Adrenal gland (tissue), 12 donors: ENCODE measurements around the gene ERBB4. TPM values are rescaled to one million over a fixed set of nuclear protein-coding genes. Genes with fewer than 3 reads are reported as not detected.

Source experiments
- DNase-seq, 7 donors: peaks; one replicate each; pipeline ENCODE4 v3.0.0-alpha.2; 2019 to 2020
- H3K27ac ChIP-seq, 5 donors: fragments of 200-600 bp; sonication (generic) in 4 of 5; 1 replicate in 3 of 5; 2 replicates in 2 of 5; pipeline versions ENCODE4 v1.5.1 to v1.8.0; 2016 to 2020; ENCODE audit warnings: mild to moderate bottlenecking in 1 of 5
- H3K27me3 ChIP-seq: fragments of 200-600 bp; 2 replicates; pipeline ENCODE4 v1.8.0; 2021
- H3K36me3 ChIP-seq, 2 donors: fragments of 200-600 bp; replicated peaks in 1 of 2; 1 replicate in 1 of 2; 2 replicates in 1 of 2; pipeline versions ENCODE4 v1.5.1 to v1.8.0; 2018 to 2022
- H3K4me1 ChIP-seq, 2 donors: fragments of 200-600 bp; replicated peaks in 1 of 2; 1 replicate in 1 of 2; 2 replicates in 1 of 2; pipeline versions ENCODE4 v1.5.1 to v1.8.0; 2018 to 2021
- H3K4me3 ChIP-seq, 4 donors: fragments of 200-600 bp; sonication (generic) in 3 of 4; one replicate each; pipeline ENCODE4 v1.5.1; 2016 to 2018
- H3K9me3 ChIP-seq, 3 donors: fragments of 200-600 bp; sonication (generic) in 1 of 3; replicated peaks in 1 of 3; 1 replicate in 2 of 3; 2 replicates in 1 of 3; pipeline versions ENCODE4 v1.5.1 to v1.8.0; 2016 to 2021
- POLR2A ChIP-seq, 2 donors: fragments of 450-650 bp; IDR thresholded peaks; one replicate each; pipeline ENCODE4 v1.6.1; 2017; ENCODE audit warnings: antibody characterized with exemption in 2 of 2, mild to moderate bottlenecking in 2 of 2, moderate library complexity in 1 of 2
- WGBS, 4 donors: extraction: QIAGEN DNeasy Blood & Tissue Kit in 2 of 4; methylation state at CpG; one replicate each; pipeline versions ENCODE4 v1.1.5 to v1.1.7; 2013 to 2017; 5-methylcytosine and 5-hydroxymethylcytosine counted together
- intact Hi-C, 2 donors: fragments of 100-400 bp; cut with DNase I; formaldehyde crosslinking; loops; one replicate each; pipeline versions ENCODE4 v1.14.1 to v1.15.0; 2022 to 2023
- polyA plus RNA-seq, 3 donors: library from polyadenylated mRNA; stranded (reverse); fragments of 200-250 nt in 2 of 3; fragments of 350-450 nt in 1 of 3; fragmentation: Illumina TruSeq in 1 of 3; extraction: RNeasy Lipid Tissue Mini Kit (QIAGEN cat#74804) in 1 of 3; gene quantifications; one replicate each; pipeline ENCODE4 v1.2.3, GENCODE V29; 2013 to 2014
- total RNA-seq, 9 donors: library from RNA; depleted of rRNA in 4 of 9; stranded (reverse); fragments of >200 nt in 4 of 9; fragments of 120-200 nt in 1 of 9; fragmentation: NEBNext Ultra II Directional in 1 of 9; extraction: Animal tissue kit (Norgen Biotek cat#: 25700) in 1 of 9; gene quantifications; one replicate each; pipeline versions ENCODE4 v1.1.0 to v1.2.4, GENCODE V29; 2013 to 2023
- TF ChIP-seq, protein P1 (sequence below), 6 experiments: fragments of 450-650 bp in 4 of 6; fragments of 200-600 bp in 2 of 6; sonication (generic) in 1 of 6; IDR thresholded peaks; 1 replicate in 5 of 6; 2 replicates in 1 of 6; pipeline versions ENCODE4 v1.5.1 to v1.8.0; 2016 to 2021; ENCODE audit warnings: antibody characterized with exemption in 6 of 6, mild to moderate bottlenecking in 2 of 6, moderate library complexity in 1 of 6
- donor health status: healthy with polysubstance abuse.
- donor health status: Bipolar disorder and iron deficiency.
- donor health status: DM: yes; HTN: yes; CAD: no.
- donor health status: DM: no; HTN: no; CAD: no.
- donor health status: DM: no; HTN: no; CAD: no.
- donor health status: DM: yes; HTN: yes; CAD: no.

Gene ERBB4
- total and polyA plus RNA-seq, 12 donors = 0.06 to 2.9 (median 0.49) TPM

DNA sequence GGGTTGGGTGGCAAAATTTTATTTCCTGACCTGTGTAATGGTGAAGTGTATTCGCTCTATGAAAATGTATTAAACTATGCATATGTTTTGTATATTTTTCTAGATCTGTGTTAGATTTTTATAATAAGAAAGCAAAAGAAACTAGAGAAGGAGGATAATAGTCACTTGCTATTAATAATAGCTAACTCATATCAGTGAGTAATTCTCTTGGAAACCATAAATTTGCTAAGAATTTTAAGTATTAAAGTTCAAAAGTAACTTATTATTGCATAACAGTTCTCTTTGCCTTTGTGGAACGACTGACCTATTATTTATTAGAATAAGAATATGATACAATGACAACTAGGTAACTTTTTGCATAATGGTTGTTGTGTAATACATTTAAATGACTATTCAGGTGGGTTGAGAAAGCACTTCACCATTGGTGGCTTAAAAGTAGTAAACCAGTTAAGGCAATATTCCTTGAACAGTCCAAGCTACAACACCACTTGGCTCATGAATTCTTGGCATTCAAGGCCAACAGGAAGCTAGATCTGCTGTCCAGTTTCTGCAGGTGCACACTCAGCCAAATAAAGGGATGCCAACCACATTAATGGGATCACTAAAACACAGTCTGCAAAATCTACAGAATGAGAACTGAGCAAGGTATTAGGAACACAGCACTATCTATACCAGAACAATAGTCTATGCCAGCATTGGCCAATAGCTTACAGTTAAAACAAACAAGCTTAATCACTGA is 1060.9 kb downstream of the ERBB4 start:
- no peaks in the 10 kb centered on the region for H3K4me1 ChIP-seq
- no peak for TF ChIP-seq POLR2A (IDR thresholded peaks at IDR 0.05)
- H3K4me3 ChIP-seq = no peak overlapping the region
- H3K36me3 ChIP-seq = no peaks in the 10 kb centered on the region
- intact Hi-C loops = no loop called here
- no peaks in the 10 kb centered on the region for H3K9me3 ChIP-seq
- DNase-seq = no peak
- WGBS, 4 donors = 53 to 67% (median 61%) methylated on average over 2 of the region's 2 CpGs
- H3K27ac ChIP-seq = no peak overlapping the region
- no peaks in the 10 kb centered on the region for H3K27me3 ChIP-seq

- DNase-seq = no peak
- Histone ChIP-seq H3K4me1 (no peaks in the 10 kb centered on the region), H3K36me3 (no peaks in the 10 kb centered on the region), H3K4me3 (no peak overlapping the region), H3K27ac (no peak overlapping the region), H3K9me3 (no peaks in the 10 kb centered on the region), H3K27me3 (no peaks in the 10 kb centered on the region)
- intact Hi-C loops = no loop called here
- no peak for TF ChIP-seq POLR2A (IDR thresholded peaks at IDR 0.05)
- TF ChIP-seq, protein P1, sequence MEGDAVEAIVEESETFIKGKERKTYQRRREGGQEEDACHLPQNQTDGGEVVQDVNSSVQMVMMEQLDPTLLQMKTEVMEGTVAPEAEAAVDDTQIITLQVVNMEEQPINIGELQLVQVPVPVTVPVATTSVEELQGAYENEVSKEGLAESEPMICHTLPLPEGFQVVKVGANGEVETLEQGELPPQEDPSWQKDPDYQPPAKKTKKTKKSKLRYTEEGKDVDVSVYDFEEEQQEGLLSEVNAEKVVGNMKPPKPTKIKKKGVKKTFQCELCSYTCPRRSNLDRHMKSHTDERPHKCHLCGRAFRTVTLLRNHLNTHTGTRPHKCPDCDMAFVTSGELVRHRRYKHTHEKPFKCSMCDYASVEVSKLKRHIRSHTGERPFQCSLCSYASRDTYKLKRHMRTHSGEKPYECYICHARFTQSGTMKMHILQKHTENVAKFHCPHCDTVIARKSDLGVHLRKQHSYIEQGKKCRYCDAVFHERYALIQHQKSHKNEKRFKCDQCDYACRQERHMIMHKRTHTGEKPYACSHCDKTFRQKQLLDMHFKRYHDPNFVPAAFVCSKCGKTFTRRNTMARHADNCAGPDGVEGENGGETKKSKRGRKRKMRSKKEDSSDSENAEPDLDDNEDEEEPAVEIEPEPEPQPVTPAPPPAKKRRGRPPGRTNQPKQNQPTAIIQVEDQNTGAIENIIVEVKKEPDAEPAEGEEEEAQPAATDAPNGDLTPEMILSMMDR (IDR thresholded peaks at IDR 0.05) = no peak
Observed at GRCh38 chr2:211473116-211473515, 1065.5 kb downstream of the ERBB4 start.

DNA sequence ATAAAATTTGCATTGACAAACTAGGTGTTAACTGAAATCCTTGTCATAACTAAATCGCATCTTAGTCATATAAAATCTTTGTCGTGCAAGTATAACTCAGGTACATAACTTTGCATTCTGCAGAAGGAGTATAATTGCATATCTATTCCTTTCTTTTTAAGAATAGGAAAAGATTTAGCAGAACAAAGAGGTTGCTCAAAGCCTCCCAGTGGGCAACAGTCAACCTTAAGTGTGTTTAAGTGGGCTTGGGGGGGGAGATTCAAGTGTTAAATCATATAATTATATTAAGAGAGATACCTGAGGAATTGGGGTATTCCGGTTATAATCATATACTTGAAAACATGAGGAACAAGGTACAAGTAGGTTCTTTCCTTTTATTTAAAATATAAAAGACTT is 1068.9 kb downstream of the ERBB4 start:
- WGBS, 4 donors = 70 to 78% (median 76%) methylated on average over 3 of the region's 3 CpGs

GRCh38 chr2:211468877-211469663 is 1069.5 kb downstream of the ERBB4 start:
- Histone ChIP-seq H3K4me3 (no peak overlapping the region), H3K4me1 (no peaks in the 10 kb centered on the region), H3K27ac (no peak overlapping the region), H3K9me3 (no peaks in the 10 kb centered on the region), H3K27me3 (no peaks in the 10 kb centered on the region), H3K36me3 (no peaks in the 10 kb centered on the region)
- WGBS, 4 donors = 46 to 56% (median 54%) methylated on average over 4 of the region's 4 CpGs
- intact Hi-C loops = no loop called here
- TF ChIP-seq POLR2A (IDR thresholded peaks at IDR 0.05) = no peak
- TF ChIP-seq, protein P1 (IDR thresholded peaks at IDR 0.05) = no peak
- DNase-seq = no peak

More for the DNA sequence above, 1068.9 kb downstream of the ERBB4 start:
- Histone ChIP-seq H3K4me1 (no peaks in the 10 kb centered on the region), H3K27ac (no peak overlapping the region), H3K36me3 (no peaks in the 10 kb centered on the region), H3K27me3 (no peaks in the 10 kb centered on the region), H3K9me3 (no peaks in the 10 kb centered on the region), H3K4me3 (no peak overlapping the region)
- no peak for DNase-seq
- TF ChIP-seq, protein P1 (IDR thresholded peaks at IDR 0.05) = no peak
- TF ChIP-seq POLR2A (IDR thresholded peaks at IDR 0.05) = no peak
- intact Hi-C loops = no loop called here
